Esophagus (tissue), 2 donors: ENCODE results near the gene CYLD. TPM values are rescaled to one million over a fixed set of nuclear protein-coding genes. Genes with fewer than 3 reads are reported as not detected.

Source experiments
- H3K27ac ChIP-seq, 2 donors: one replicate each; pipeline ENCODE4 v1.5.1; 2013; ENCODE audit warnings: low read depth in 2 of 2, mild to moderate bottlenecking in 2 of 2, inconsistent platforms in 1 of 2, low read length in 1 of 2, moderate library complexity in 1 of 2
- H3K27me3 ChIP-seq, 2 donors: one replicate each; pipeline ENCODE4 v1.6.1; 2013; ENCODE audit warnings: low read length in 2 of 2, control low read depth in 1 of 2, mild to moderate bottlenecking in 1 of 2; ENCODE audit not compliant: insufficient read depth in 2 of 2, control insufficient read depth in 1 of 2
- H3K36me3 ChIP-seq, 2 donors: one replicate each; pipeline ENCODE4 v1.6.1; 2013; ENCODE audit warnings: low read length in 1 of 2; ENCODE audit not compliant: control insufficient read depth in 2 of 2, insufficient read depth in 2 of 2
- H3K4me1 ChIP-seq, 2 donors: one replicate each; pipeline ENCODE4 v1.6.1; 2013; ENCODE audit warnings: low read length in 1 of 2; ENCODE audit not compliant: control insufficient read depth in 2 of 2, insufficient read depth in 2 of 2
- H3K4me3 ChIP-seq, 2 donors: one replicate each; pipeline ENCODE4 v1.5.1; 2013; ENCODE audit warnings: low read length in 2 of 2, mild to moderate bottlenecking in 2 of 2, low read depth in 1 of 2, moderate library complexity in 1 of 2
- H3K9me3 ChIP-seq, 2 donors: one replicate each; pipeline ENCODE4 v1.6.1; 2013; ENCODE audit warnings: mild to moderate bottlenecking in 2 of 2, low read depth in 1 of 2, low read length in 1 of 2, moderate library complexity in 1 of 2; ENCODE audit not compliant: control insufficient read depth in 2 of 2, insufficient read depth in 1 of 2
- WGBS, 2 donors: extraction: QIAGEN DNeasy Blood & Tissue Kit; methylation state at CpG; one replicate each; pipeline ENCODE4 v1.1.7; 2013; 5-methylcytosine and 5-hydroxymethylcytosine counted together
- polyA plus RNA-seq, 2 donors: library from polyadenylated mRNA; stranded (reverse); fragments of 200-250 nt; gene quantifications; one replicate each; pipeline ENCODE4 v1.2.3, GENCODE V29; 2013
- donor health status: healthy with polysubstance abuse.
- donor health status: Bipolar disorder and iron deficiency.

The CYLD gene
- 10 to 100 TPM; 11.6 to 12.1 TPM for polyA plus RNA-seq

DNA sequence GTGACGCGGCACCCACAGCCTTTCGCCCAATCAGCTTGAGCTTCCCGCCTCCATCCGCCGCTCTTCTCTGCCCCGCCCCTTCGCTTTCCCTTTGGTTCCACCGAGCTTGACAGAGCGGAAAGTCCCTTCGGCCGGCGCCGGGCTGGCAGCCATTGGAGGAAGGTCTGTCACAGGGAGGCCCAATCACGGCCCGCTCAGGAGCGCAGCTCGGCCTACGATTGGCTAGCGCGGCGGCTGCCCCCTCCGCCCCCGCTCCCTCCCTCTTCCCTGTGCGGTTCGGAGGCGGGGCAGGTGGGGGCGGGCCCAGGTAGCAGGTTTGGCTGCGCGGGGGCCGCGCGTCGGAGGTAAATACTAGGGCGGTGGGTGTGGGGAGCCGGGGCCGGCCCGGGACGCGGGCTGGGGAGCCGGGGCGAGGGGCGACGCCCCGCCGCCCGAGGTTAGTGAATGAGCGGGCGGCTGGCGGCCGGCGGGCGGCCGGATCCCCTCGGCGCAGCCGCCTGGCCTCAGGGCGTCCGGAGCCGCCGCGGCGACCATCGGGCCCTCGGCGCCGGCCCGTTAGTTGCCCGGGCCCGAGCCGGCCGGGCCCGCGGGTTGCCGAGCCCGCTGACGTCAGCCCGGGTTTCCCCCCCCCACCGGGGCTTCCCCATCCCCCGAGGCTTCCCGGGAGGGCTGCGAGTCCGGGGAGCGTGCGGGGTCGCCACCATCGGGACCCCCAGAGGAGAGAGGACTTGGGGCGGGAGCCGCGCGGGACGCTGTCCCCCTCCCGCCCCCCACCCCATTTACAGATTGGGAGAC is at the start of gene CYLD:
TSS of gene CYLD (plus strand) at position 306 of the 795 bp plus-strand sequence. CDS start 7,613 bp downstream, outside the sequence.
- H3K27ac ChIP-seq: peak within 1 kb of the TSS; percentile 96
- no peaks in the 10 kb centered on the region for H3K27me3 ChIP-seq
- peaks cover 0 to 2% of the 10 kb centered on the region in 2 donors for H3K4me1 ChIP-seq
- no peaks in the 10 kb centered on the region for H3K9me3 ChIP-seq
- no peaks in the 10 kb centered on the region for H3K36me3 ChIP-seq
- 0% methylated on average over 60 to 93 of the region's 93 CpGs for WGBS, 2 donors
- peak within 1 kb of the TSS; percentile 67 to 98 for H3K4me3 ChIP-seq

DNA sequence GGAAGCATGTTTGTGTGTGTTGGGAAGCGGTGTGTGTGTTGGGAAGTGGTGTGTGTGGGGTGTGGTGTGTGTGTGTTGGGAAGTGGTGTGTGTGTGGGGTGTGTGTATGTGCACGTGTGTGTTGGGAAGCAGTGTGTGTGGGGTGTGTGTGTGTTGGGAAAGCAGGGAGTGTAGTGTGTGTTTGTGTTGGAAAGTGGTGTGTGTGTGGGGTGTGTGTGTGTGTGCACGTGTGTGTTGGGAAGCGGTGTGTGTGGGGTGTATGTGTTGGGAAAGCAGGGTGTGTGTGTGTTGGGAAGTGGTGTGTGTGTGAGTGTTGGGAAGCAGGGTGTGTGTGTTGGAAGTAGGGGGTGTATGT is 49.3 kb upstream of the CYLD start:
- H3K4me3 ChIP-seq: no peak overlapping the region
- peaks cover 18 to 30% of the 10 kb centered on the region in 2 donors for H3K4me1 ChIP-seq
- no peaks in the 10 kb centered on the region for H3K27me3 ChIP-seq
- no peaks in the 10 kb centered on the region for H3K36me3 ChIP-seq
- H3K9me3 ChIP-seq: peaks cover 0 to 3% of the 10 kb centered on the region in 2 donors
- WGBS, 2 donors: 83 to 84% methylated on average over 4 of the region's 4 CpGs
- no peak overlapping the region for H3K27ac ChIP-seq

DNA sequence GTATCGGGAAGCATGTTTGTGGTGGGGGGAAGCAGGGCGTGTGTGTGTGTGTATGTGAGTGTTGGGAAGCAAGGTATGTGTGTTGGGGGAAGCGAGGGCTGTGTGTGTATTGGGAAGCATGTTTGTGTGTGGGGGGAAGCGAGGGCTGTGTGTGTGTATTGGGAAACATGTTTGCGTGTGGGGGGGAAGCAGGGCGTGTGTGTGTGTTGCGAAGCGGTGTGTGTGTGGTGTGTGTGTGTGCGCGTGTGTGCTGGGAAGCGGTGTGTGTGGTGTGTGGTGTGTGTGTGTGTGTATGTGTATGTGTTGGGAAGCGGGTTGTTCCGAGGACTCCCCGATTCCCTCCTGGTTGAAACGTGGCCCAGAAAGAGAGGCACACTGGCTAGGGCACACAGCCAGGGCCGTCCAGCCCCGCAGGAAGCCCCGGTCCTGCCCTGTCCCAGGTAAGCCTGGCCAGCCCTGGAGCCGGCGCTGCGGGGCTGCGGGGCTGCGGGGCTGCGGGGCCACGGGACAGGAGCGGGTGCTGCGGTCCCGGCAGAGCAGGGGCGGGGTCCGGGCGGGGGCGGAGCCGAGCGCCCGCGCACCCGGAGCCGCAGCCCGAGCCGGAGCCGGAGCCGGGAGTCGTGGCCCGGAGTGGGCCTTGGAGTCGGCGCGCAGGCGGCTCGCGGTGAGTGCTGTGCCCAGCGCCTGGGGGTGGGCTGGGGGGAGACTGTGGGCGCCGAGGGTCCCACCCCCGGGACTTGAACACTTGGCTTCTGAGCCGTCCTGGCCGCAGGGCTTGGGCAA is 48.7 kb upstream of the CYLD start, which contains the start of gene NOD2:
TSS of gene NOD2 (plus strand) at position 608 of the 783 bp plus-strand sequence. CDS start 5,890 bp downstream, outside the sequence.
- peaks cover 0 to 3% of the 10 kb centered on the region in 2 donors for H3K9me3 ChIP-seq
- peak within 1 kb of the TSS; percentile 48 to 66 for H3K27ac ChIP-seq
- H3K36me3 ChIP-seq: no peaks in the 10 kb centered on the region
- H3K4me1 ChIP-seq: peaks cover 18 to 35% of the 10 kb centered on the region in 2 donors
- 14 to 15% methylated on average over 51 to 56 of the region's 56 CpGs for WGBS, 2 donors
- H3K27me3 ChIP-seq: no peaks in the 10 kb centered on the region
- H3K4me3 ChIP-seq: peak within 1 kb of the TSS; percentile 50 to 57

DNA sequence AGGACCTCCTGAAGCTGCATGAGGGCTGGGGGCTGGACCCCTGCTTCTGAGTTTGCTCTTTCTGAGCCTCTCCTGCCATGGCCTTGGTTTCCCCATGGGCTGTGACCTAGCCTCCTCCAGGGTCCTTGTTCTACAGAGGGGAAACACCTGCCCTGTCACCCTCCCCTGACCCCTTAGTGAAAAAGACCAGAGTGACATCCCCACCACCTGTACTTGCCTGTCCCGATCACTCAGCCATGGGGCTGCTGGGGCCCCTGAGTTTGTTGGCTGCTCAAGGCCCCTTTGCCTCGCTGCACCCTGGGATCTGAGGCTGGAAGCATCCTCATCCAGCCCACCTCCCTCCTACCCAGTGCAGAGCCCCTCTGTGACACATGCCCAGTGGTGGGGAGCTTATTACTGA is 47.7 kb upstream of the CYLD start:
- 92 to 95% methylated on average over 2 of the region's 2 CpGs for WGBS, 2 donors
- Histone ChIP-seq H3K4me1 (peaks cover 17 to 39% of the 10 kb centered on the region in 2 donors), H3K27ac (peak overlapping the region in 1 of 2 donors; percentile 33)

DNA sequence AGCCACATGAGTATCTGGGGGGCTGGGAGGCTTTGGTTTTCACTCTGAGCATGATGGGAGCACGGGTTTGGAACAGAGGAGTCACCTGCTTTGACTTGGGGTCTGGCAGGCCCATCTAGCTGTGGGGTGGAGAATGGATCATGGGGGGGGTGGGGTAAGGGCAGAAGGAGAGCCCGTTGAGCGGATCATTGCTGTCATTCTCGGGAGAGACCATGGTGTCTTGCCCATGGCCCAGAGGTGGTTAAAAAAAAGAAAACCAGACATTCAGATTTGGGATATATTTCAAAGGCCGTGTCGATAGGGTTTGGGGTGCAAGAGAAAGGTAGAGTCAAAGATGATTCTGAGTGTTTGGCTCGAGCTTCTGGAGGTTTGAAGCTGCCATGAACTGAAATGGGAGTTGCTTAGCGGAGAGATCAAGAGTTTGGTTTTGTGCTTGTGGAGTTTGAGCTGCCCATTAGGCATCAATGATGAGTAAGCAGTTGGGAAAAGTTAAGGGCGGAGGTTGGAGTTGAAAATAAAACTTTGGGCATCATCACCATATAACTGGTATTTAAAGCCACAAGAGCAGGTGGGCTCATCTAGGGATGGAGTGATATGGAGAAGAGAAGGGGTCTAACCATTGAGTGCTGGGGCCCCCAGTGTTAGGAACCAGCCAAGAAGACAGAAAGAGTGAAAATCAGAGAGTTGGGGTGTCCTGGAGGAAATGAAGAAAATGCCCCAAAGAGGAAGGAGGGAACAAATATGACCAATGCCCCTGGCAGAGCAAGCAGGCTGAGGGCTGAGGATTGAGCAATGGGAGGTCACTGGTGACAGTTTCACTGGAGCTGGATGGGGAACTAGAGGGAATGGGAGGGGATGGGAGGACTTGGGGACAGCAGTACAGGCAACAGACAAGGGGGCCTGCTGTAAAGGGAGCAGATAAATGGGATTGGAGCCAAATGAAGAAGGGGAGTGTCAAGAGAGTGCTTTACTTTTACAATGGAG is 46.6 kb upstream of the CYLD start:
- H3K4me1 ChIP-seq: peaks cover 19 to 44% of the 10 kb centered on the region in 2 donors
- H3K27me3 ChIP-seq: no peaks in the 10 kb centered on the region
- peak overlapping the region; percentile 81 to 96 for H3K27ac ChIP-seq
- no peak overlapping the region for H3K4me3 ChIP-seq
- H3K36me3 ChIP-seq: no peaks in the 10 kb centered on the region
- WGBS, 2 donors: 95 to 96% methylated on average over 9 of the region's 9 CpGs
- peaks cover 0 to 3% of the 10 kb centered on the region in 2 donors for H3K9me3 ChIP-seq

More for the DNA sequence above, 47.7 kb upstream of the CYLD start:
- Histone ChIP-seq H3K27me3 (no peaks in the 10 kb centered on the region), H3K4me3 (peak overlapping the region; percentile 50 to 57), H3K9me3 (peaks cover 0 to 3% of the 10 kb centered on the region in 2 donors), H3K36me3 (no peaks in the 10 kb centered on the region)

DNA sequence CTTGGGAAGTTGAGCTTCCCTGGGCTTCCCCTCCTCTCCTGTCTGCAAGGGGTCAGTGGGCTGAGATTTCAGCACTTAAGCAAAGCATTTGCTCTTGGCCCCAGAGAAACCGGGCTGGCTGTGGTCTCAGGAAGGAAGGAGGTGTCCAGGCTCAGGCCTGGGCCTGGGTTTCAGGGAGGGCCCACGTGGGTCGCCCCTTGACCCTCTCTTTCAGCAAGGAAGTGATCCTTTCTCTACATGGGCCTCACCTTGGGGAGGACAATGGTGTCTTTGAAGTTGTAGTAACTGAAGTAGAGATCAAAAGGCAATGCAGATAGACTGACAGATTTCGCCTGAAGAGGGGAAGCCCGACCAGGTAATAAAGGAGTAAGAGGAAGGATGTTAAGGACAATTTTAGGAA is 45.8 kb upstream of the CYLD start:
- Histone ChIP-seq H3K27me3 (no peaks in the 10 kb centered on the region), H3K4me3 (no peak overlapping the region), H3K9me3 (peaks cover 0 to 3% of the 10 kb centered on the region in 2 donors), H3K4me1 (peaks cover 19 to 44% of the 10 kb centered on the region in 2 donors), H3K36me3 (no peaks in the 10 kb centered on the region), H3K27ac (peak overlapping the region; percentile 81 to 96)
- 64 to 71% methylated on average over 5 of the region's 5 CpGs for WGBS, 2 donors

DNA sequence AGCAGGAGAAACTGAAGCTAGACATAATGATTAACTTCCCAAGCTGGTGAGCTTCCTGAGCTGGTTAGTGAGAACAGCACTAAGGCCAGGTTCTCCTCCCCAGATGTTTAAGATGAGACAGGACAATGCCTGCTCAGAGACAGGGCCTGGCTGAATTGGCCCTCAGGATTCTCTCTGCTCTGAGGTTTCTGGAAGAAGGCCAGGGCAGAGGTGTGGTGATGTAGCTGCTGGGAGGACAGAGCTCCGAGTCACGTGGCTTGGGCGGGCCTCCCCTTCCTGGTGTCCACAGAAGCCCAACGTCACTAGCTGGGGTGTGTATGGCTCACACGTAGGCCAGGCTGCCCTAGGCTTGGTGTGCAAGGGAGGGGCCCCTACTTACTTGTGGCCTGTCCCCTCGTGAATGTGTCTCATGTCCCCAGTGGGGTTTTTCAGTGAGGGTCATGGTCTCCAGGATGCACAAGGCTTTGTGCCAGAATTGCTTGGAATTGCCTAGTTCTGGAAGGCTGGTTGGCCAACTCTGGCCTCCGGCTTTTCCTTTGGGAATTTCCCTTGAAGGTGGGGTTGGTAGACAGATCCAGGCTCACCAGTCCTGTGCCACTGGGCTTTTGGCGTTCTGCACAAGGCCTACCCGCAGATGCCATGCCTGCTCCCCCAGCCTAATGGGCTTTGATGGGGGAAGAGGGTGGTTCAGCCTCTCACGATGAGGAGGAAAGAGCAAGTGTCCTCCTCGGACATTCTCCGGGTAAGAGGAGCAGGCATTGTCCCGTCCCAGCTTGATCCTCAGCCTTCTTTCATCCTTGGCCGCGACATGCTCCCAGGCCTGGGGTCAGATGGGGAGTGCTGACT is 45.1 kb upstream of the CYLD start:
- 49 to 59% methylated on average over 15 of the region's 15 CpGs for WGBS, 2 donors
- Histone ChIP-seq H3K4me1 (peaks cover 19 to 44% of the 10 kb centered on the region in 2 donors), H3K27me3 (no peaks in the 10 kb centered on the region), H3K27ac (peak overlapping the region; percentile 81 to 96), H3K9me3 (peaks cover 0 to 3% of the 10 kb centered on the region in 2 donors), H3K36me3 (no peaks in the 10 kb centered on the region), H3K4me3 (no peak overlapping the region)

DNA sequence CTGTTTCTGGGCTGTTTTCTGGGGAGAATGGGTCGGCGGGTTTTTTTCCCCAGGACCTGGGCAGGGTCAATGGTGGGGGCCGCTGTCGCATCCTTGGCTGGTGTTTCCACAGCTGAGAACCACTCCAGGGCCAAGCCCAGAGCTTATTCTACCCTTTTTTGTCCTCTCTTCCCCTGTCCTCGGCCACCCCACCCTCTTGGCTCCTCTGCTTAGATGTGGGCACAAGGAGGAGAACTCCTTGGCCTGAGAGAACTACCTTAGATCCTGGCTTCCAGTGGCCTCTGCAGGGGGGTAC is 44.5 kb upstream of the CYLD start:
- Histone ChIP-seq H3K4me3 (peak overlapping the region in 1 of 2 donors; percentile 35), H3K4me1 (peaks cover 19 to 47% of the 10 kb centered on the region in 2 donors), H3K27me3 (no peaks in the 10 kb centered on the region), H3K9me3 (peaks cover 0 to 2% of the 10 kb centered on the region in 2 donors), H3K36me3 (no peaks in the 10 kb centered on the region), H3K27ac (peak overlapping the region; percentile 81 to 96)
- WGBS, 2 donors: 95 to 96% methylated on average over 5 of the region's 5 CpGs
